T-helper 17 cell (primary cell): ENCODE results near the gene KCNK4. TPM values are rescaled to one million over a fixed set of nuclear protein-coding genes. Genes with fewer than 3 reads are reported as not detected.
"Not testable (repeated sequence)": the region's sequence is repeated elsewhere in the genome, so short reads cannot be mapped to it uniquely, and the experiment has no call there.

Experiments
- ATAC-seq: fragments of 150-1000 bp; cut with Tn5 transposase; 2 replicates; pipeline ENCODE4 v1.10.0; 2021; ENCODE audit warnings: mild to moderate bottlenecking, moderate library complexity
- DNase-seq, 3 donors: peaks; one replicate each; pipeline versions ENCODE4 v3.0.0 to v3.0.0-alpha.2; 2020 to 2021
- H3K9me3 ChIP-seq: one replicate; pipeline ENCODE4 v1.7.0; 2013; ENCODE audit warnings: low read length, mild to moderate bottlenecking; ENCODE audit not compliant: control insufficient read depth, poor library complexity, severe bottlenecking
- H3K27ac Mint-ChIP-seq: one replicate; pipeline ENCODE4 v1.8.0; 2022; ENCODE audit warnings: mild to moderate bottlenecking, moderate library complexity, mixed read lengths
- H3K27me3 Mint-ChIP-seq: one replicate; pipeline ENCODE4 v1.8.0; 2022; ENCODE audit warnings: mixed read lengths
- H3K36me3 Mint-ChIP-seq: one replicate; pipeline ENCODE4 v1.8.0; 2022; ENCODE audit warnings: low read depth, mixed read lengths
- H3K4me1 Mint-ChIP-seq: one replicate; pipeline ENCODE4 v1.8.0; 2022; ENCODE audit warnings: mild to moderate bottlenecking, mixed read lengths
- H3K4me3 Mint-ChIP-seq: one replicate; pipeline ENCODE4 v1.8.0; 2022; ENCODE audit warnings: mild to moderate bottlenecking, moderate library complexity, mixed read lengths
- total RNA-seq, 4 donors: library from RNA in 2 of 4; stranded (reverse) in 2 of 4; gene quantifications; one replicate each; pipeline ENCODE4 v1.2.3 and lab custom pipeline; 2022 to 2026

The KCNK4 gene
- total RNA-seq, 2 donors from 2014 or later: 0.50 TPM; not detected in 1

GRCh38 chr11:64318766-64319761 is 28.0 kb downstream of the KCNK4 start:
- peak overlapping the region; percentile 96 for H3K4me3 Mint-ChIP-seq
- peaks cover 29% of the 10 kb centered on the region for H3K4me1 Mint-ChIP-seq
- H3K36me3 Mint-ChIP-seq: peaks cover 6% of the 10 kb centered on the region
- H3K27ac Mint-ChIP-seq: peak overlapping the region; percentile 98
- no peak for ATAC-seq
- no peaks in the 10 kb centered on the region for H3K9me3 ChIP-seq
- no peak for DNase-seq
- H3K27me3 Mint-ChIP-seq: no peaks in the 10 kb centered on the region

GRCh38 chr11:64320556-64320955 is 29.5 kb downstream of the KCNK4 start:
- Mint-ChIP-seq H3K27ac (no peak overlapping the region), H3K36me3 (peaks cover 6% of the 10 kb centered on the region), H3K4me1 (peaks cover 29% of the 10 kb centered on the region), H3K4me3 (no peak overlapping the region), H3K27me3 (no peaks in the 10 kb centered on the region)
- ATAC-seq (no peak), DNase-seq (no peak)
- no peaks in the 10 kb centered on the region for H3K9me3 ChIP-seq

- no peak overlapping the region for H3K27ac Mint-ChIP-seq
- peak overlapping the region; percentile 43 for H3K4me3 Mint-ChIP-seq
- no peaks in the 10 kb centered on the region for H3K27me3 Mint-ChIP-seq
- ATAC-seq: no peak
- DNase-seq: no peak
- no peaks in the 10 kb centered on the region for H3K9me3 ChIP-seq
- peaks cover 6% of the 10 kb centered on the region for H3K36me3 Mint-ChIP-seq
- H3K4me1 Mint-ChIP-seq: peaks cover 29% of the 10 kb centered on the region
These were observed 29.9 kb downstream of the KCNK4 start for GRCh38 chr11:64321026-64321425.

- ATAC-seq (no peak), DNase-seq (no peak)
- Mint-ChIP-seq H3K27ac (no peak overlapping the region), H3K27me3 (no peaks in the 10 kb centered on the region), H3K4me3 (no peak overlapping the region), H3K4me1 (peaks cover 27% of the 10 kb centered on the region), H3K36me3 (peaks cover 6% of the 10 kb centered on the region)
- H3K9me3 ChIP-seq: no peaks in the 10 kb centered on the region
These were observed 30.4 kb downstream of the KCNK4 start for GRCh38 chr11:64321533-64321932.

GRCh38 chr11:64322925-64323260 is 31.8 kb downstream of the KCNK4 start:
- Mint-ChIP-seq H3K27me3 (no peaks in the 10 kb centered on the region), H3K36me3 (peaks cover 6% of the 10 kb centered on the region), H3K4me1 (peaks cover 19% of the 10 kb centered on the region), H3K27ac (no peak overlapping the region), H3K4me3 (no peak overlapping the region)
- DNase-seq (no peak), ATAC-seq (no peak)
- H3K9me3 ChIP-seq: no peaks in the 10 kb centered on the region

GRCh38 chr11:64323373-64323772 is 32.3 kb downstream of the KCNK4 start:
- Mint-ChIP-seq H3K27ac (no peak overlapping the region), H3K4me3 (no peak overlapping the region), H3K4me1 (peaks cover 16% of the 10 kb centered on the region), H3K36me3 (peaks cover 6% of the 10 kb centered on the region), H3K27me3 (no peaks in the 10 kb centered on the region)
- no peaks in the 10 kb centered on the region for H3K9me3 ChIP-seq
- no peak for DNase-seq
- ATAC-seq: no peak

- not testable (repeated sequence) for ATAC-seq, DNase-seq, H3K9me3 ChIP-seq, H3K4me3 Mint-ChIP-seq, H3K36me3 Mint-ChIP-seq, H3K27me3 Mint-ChIP-seq
- H3K27ac Mint-ChIP-seq: peak overlapping the region; percentile 62
- peaks cover 13% of the 10 kb centered on the region for H3K4me1 Mint-ChIP-seq
These were observed 32.9 kb downstream of the KCNK4 start for GRCh38 chr11:64323984-64324383.

GRCh38 chr11:64324692-64325469 is 33.8 kb downstream of the KCNK4 start:
- no peak for ATAC-seq

GRCh38 chr11:64327375-64327774 is 36.3 kb downstream of the KCNK4 start:
- DNase-seq (no peak), ATAC-seq (no peak)
- no peak overlapping the region for H3K4me3 Mint-ChIP-seq
- H3K9me3 ChIP-seq: no peaks in the 10 kb centered on the region
- no peaks in the 10 kb centered on the region for H3K36me3 Mint-ChIP-seq
- no peaks in the 10 kb centered on the region for H3K27me3 Mint-ChIP-seq
- no peak overlapping the region for H3K27ac Mint-ChIP-seq
- H3K4me1 Mint-ChIP-seq: peaks cover 9% of the 10 kb centered on the region

More at GRCh38 chr11:64324692-64325469, 33.8 kb downstream of the KCNK4 start:
- Mint-ChIP-seq H3K27me3 (no peaks in the 10 kb centered on the region), H3K27ac (peak overlapping the region; percentile 62), H3K4me3 (no peak overlapping the region), H3K36me3 (peaks cover 6% of the 10 kb centered on the region), H3K4me1 (peaks cover 6% of the 10 kb centered on the region)
- DNase-seq: no peak
- no peaks in the 10 kb centered on the region for H3K9me3 ChIP-seq

- DNase-seq (no peak), ATAC-seq (no peak)
- peaks cover 9% of the 10 kb centered on the region for H3K4me1 Mint-ChIP-seq
- no peak overlapping the region for H3K4me3 Mint-ChIP-seq
- H3K27me3 Mint-ChIP-seq: no peaks in the 10 kb centered on the region
- H3K27ac Mint-ChIP-seq: no peak overlapping the region
- no peaks in the 10 kb centered on the region for H3K9me3 ChIP-seq
- H3K36me3 Mint-ChIP-seq: no peaks in the 10 kb centered on the region
These were observed 36.9 kb downstream of the KCNK4 start for GRCh38 chr11:64327993-64328392.

GRCh38 chr11:64330888-64331287 is 39.8 kb downstream of the KCNK4 start:
- H3K9me3 ChIP-seq: no peaks in the 10 kb centered on the region
- no peak overlapping the region for H3K27ac Mint-ChIP-seq
- no peaks in the 10 kb centered on the region for H3K36me3 Mint-ChIP-seq
- no peaks in the 10 kb centered on the region for H3K27me3 Mint-ChIP-seq
- peaks cover 12% of the 10 kb centered on the region for H3K4me1 Mint-ChIP-seq
- H3K4me3 Mint-ChIP-seq: no peak overlapping the region
- no peak for DNase-seq
- no peak for ATAC-seq

- Mint-ChIP-seq H3K27me3 (no peaks in the 10 kb centered on the region), H3K36me3 (no peaks in the 10 kb centered on the region), H3K4me1 (peaks cover 12% of the 10 kb centered on the region), H3K27ac (peak overlapping the region; percentile 83), H3K4me3 (peak overlapping the region; percentile 83)
- peak; percentile 34 to 53 (median 43) for DNase-seq
- peak; percentile 91 for ATAC-seq
- no peaks in the 10 kb centered on the region for H3K9me3 ChIP-seq
These were observed 40.7 kb downstream of the KCNK4 start for GRCh38 chr11:64331569-64332371.

GRCh38 chr11:64333556-64333955 is 42.5 kb downstream of the KCNK4 start:
- Mint-ChIP-seq H3K36me3 (no peaks in the 10 kb centered on the region), H3K4me3 (no peak overlapping the region), H3K4me1 (peaks cover 12% of the 10 kb centered on the region), H3K27me3 (no peaks in the 10 kb centered on the region), H3K27ac (no peak overlapping the region)
- ATAC-seq (no peak), DNase-seq (no peak)
- H3K9me3 ChIP-seq: no peaks in the 10 kb centered on the region
